D721Med (cell line): ENCODE results near the gene GALNT18.

Source experiments
- DNase-seq: peaks from one replicate; pipeline ENCODE4 v3.0.0; 2011; ENCODE audit warnings: low spot score; ENCODE audit not compliant: insufficient read length
- FAIRE-seq: peaks from 2 replicates; lab custom pipeline; 2011; peaks lifted over from hg19 to GRCh38; lab: Jason Lieb, UNC
- TF ChIP-seq, protein P1 (sequence below): IDR thresholded peaks from 2 replicates; pipeline ENCODE4 v1.5.1; 2012; ENCODE audit warnings: mild to moderate bottlenecking, control low read depth; ENCODE audit not compliant: insufficient read depth; ENCODE audit errors: missing control alignments

Gene GALNT18

DNA sequence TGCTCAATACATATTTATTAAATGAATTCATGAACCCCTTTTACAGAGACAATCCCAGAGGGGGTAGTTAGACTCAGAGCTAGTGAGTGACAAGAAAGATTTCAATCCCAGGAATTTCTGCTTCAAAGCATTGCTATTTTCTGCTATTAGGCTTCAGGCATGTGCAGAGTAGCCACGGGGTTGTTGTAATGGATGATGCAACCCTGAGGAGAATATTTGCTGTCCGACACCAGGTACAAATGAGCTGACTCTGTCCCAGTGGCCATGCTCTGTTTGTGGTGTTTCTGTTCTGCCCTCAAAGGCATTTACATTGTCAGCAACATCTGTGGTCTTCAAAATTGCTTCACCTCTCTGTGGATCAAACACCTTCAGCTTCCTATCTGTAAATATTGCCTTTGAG, 371.3 kb downstream of the GALNT18 start:
- DNase-seq: no peak
- FAIRE-seq: no peak
- TF ChIP-seq, protein P1, sequence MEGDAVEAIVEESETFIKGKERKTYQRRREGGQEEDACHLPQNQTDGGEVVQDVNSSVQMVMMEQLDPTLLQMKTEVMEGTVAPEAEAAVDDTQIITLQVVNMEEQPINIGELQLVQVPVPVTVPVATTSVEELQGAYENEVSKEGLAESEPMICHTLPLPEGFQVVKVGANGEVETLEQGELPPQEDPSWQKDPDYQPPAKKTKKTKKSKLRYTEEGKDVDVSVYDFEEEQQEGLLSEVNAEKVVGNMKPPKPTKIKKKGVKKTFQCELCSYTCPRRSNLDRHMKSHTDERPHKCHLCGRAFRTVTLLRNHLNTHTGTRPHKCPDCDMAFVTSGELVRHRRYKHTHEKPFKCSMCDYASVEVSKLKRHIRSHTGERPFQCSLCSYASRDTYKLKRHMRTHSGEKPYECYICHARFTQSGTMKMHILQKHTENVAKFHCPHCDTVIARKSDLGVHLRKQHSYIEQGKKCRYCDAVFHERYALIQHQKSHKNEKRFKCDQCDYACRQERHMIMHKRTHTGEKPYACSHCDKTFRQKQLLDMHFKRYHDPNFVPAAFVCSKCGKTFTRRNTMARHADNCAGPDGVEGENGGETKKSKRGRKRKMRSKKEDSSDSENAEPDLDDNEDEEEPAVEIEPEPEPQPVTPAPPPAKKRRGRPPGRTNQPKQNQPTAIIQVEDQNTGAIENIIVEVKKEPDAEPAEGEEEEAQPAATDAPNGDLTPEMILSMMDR: no peak

DNA sequence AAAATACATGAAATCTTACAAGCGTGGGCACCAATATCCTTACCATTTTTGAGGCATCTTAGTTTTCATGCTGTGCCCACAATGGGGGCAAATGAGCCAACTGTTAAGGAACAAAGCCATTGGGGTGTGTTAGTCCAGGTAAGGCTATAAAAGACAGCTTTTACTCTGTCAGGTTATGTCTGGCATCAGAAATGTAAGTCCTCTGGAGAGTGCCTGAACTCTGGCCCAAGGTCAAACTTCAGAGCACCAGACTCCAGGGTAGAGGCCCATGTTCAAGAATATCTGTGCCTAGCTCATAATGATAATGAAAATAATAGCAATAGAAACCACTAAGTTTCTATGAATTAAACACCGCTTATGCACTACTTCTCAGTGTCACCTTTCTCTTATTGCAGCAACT, 374.2 kb downstream of the GALNT18 start:
- TF ChIP-seq, protein P1: no peak
- no peak for DNase-seq
- FAIRE-seq: no peak

DNA sequence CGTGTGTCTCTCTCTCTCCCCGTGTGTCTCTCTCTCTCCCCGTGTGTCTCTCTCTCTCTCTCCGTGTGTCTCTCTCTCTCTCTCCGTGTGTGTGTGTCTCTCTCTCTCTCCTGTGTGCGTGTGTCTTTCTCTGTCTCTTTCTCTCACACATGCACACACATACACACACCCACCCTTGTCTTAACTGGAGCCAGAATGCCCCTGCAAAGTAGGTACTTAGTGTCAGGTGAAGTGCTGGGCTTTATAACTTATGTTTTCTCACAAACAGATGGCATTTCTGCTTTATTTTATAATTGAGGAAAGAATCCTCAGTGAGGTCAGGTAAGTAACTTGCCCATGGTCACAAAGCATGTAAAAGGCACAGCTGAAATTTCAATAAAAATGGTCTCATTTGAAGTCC, 374.7 kb downstream of the GALNT18 start:
- DNase-seq: no peak
- TF ChIP-seq, protein P1: no peak
- FAIRE-seq: no peak

DNA sequence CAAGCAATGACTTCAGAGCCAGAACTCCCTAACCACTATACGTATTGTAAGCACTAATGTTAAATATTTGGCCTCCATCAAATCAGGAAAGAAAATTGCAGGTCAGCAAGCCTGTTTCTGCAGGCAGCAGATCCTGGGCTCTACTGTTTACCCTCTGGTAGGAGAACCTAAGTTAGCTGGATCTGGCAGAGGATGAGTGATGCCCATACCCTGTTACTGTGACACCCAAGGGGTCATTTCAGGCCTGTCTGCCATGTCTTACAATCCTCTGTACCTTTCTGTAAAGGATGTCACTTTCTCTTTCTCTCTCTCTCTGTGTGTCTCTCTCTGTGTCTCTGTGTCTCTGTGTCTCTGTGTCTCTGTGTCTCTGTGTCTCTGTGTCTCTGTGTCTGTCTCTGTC, 375.6 kb downstream of the GALNT18 start:
- DNase-seq (no peak), FAIRE-seq (no peak)
- TF ChIP-seq, protein P1: no peak

- no peak for FAIRE-seq
- DNase-seq: no peak
- TF ChIP-seq, protein P1: no peak
Measured at GRCh38 chr11:11245453-11245852, 376.4 kb downstream of the GALNT18 start.

DNA sequence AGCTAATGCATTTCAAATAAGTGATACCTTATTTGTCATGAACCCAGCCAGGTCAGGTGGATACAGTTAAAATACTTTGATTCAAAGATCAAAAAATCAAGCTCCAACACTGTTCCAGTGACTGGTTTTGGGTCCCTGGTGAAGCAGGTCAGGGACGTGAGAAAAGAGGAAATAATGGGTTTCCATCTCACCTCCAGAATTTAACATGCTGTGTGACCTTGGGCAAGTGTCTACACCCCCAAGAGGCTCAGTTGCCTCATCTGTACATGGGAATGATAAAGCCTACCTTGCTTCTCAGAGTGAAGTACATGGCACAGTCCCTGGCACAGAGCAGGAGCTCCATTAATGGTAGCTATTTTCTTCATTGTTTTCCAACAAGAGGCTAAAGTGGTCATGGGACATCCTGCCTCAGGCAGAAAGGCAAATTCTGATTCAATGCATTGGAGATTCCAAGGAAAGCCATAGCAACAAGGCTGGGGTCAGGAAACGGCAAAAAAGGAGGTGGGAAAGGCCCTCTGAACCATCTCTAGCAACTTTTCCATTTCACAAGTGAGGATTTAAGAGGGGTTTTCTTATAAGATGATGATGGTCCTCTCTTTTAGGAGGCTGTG, 377.2 kb downstream of the GALNT18 start:
- TF ChIP-seq, protein P1: no peak
- FAIRE-seq (no peak), DNase-seq (no peak)

- TF ChIP-seq, protein P1: no peak
- no peak for DNase-seq
- FAIRE-seq: no peak
Measured at GRCh38 chr11:11243590-11244469, 378.0 kb downstream of the GALNT18 start.
